CD14-positive monocyte (primary cell): ENCODE results near the gene ODAD3. TPM values are rescaled to one million over a fixed set of nuclear protein-coding genes. Genes with fewer than 3 reads are reported as not detected.

Experiments used
- DNase-seq, 3 donors: peaks; one replicate each; pipeline ENCODE4 v3.0.0-alpha.2; 2011 to 2022
- H2AFZ ChIP-seq: 2 replicates; pipeline ENCODE4 v1.6.0; 2012; ENCODE audit warnings: mild to moderate bottlenecking, low read depth, low read length, inconsistent platforms; ENCODE audit not compliant: insufficient read depth, poor library complexity, severe bottlenecking
- H3K27ac ChIP-seq, 2 donors: 1 replicate in 1 of 2; 2 replicates in 1 of 2; pipeline ENCODE4 v1.5.1; 2012 to 2013; ENCODE audit warnings: low read length in 2 of 2, control low read depth in 1 of 2, inconsistent platforms in 1 of 2, low read depth in 1 of 2, mild to moderate bottlenecking in 1 of 2
- H3K27me3 ChIP-seq, 2 donors: one replicate each; pipeline versions ENCODE4 v1.6.0 to v1.6.1; 2011 to 2013; ENCODE audit warnings: low read length in 2 of 2; ENCODE audit not compliant: control insufficient read depth in 2 of 2, insufficient read depth in 2 of 2
- H3K36me3 ChIP-seq, 2 donors: replicated peaks in 1 of 2; 1 replicate in 1 of 2; 2 replicates in 1 of 2; pipeline versions ENCODE4 v1.5.1 to v1.6.1; 2012 to 2013; ENCODE audit warnings: low read length in 2 of 2, control low read depth in 1 of 2, inconsistent platforms in 1 of 2, mild to moderate bottlenecking in 1 of 2; ENCODE audit not compliant: insufficient read depth in 2 of 2, control insufficient read depth in 1 of 2
- H3K4me1 ChIP-seq, 2 donors: 1 replicate in 1 of 2; 2 replicates in 1 of 2; pipeline versions ENCODE4 v1.5.1 to v1.6.1; 2012 to 2013; ENCODE audit warnings: low read length in 2 of 2, control low read depth in 1 of 2, inconsistent platforms in 1 of 2, mild to moderate bottlenecking in 1 of 2, moderate library complexity in 1 of 2; ENCODE audit not compliant: insufficient read depth in 2 of 2, control insufficient read depth in 1 of 2
- H3K4me2 ChIP-seq: replicated peaks from 2 replicates; pipeline ENCODE3; 2012; ENCODE audit warnings: low read length, moderate library complexity, mild to moderate bottlenecking; ENCODE audit not compliant: poor library complexity, severe bottlenecking; ENCODE audit errors: extremely low read depth
- H3K4me3 ChIP-seq, 3 experiments: fragments of 200-600 bp in 1 of 3; sonication (generic) in 1 of 3; replicated peaks in 1 of 3; 1 replicate in 2 of 3; 2 replicates in 1 of 3; pipeline ENCODE4 v1.5.1; 2011 to 2013; ENCODE audit warnings: low read length in 3 of 3, mild to moderate bottlenecking in 3 of 3, control low read depth in 2 of 3, low read depth in 2 of 3, inconsistent platforms in 1 of 3, moderate library complexity in 1 of 3
- H3K79me2 ChIP-seq: 2 replicates; pipeline ENCODE4 v1.6.0; 2012; ENCODE audit warnings: mild to moderate bottlenecking, control low read depth, inconsistent platforms, low read length, moderate library complexity; ENCODE audit not compliant: insufficient read depth
- H3K9ac ChIP-seq: 2 replicates; pipeline ENCODE4 v1.6.0; 2017; ENCODE audit warnings: low read length, mild to moderate bottlenecking; ENCODE audit not compliant: insufficient read depth, poor library complexity, severe bottlenecking
- H3K9me3 ChIP-seq, 2 donors: replicated peaks in 1 of 2; 1 replicate in 1 of 2; 2 replicates in 1 of 2; pipeline versions ENCODE4 v1.5.1 to v1.6.1; 2012 to 2013; ENCODE audit warnings: low read length in 2 of 2, control low read depth in 1 of 2; ENCODE audit not compliant: control insufficient read depth in 1 of 2, insufficient read depth in 1 of 2
- H4K20me1 ChIP-seq: 2 replicates; pipeline ENCODE4 v1.6.0; 2012; ENCODE audit warnings: mild to moderate bottlenecking, low read length, control low read depth, moderate library complexity; ENCODE audit not compliant: insufficient read depth
- H3K27ac Mint-ChIP-seq, 7 donors: one replicate each; pipeline ENCODE4 v1.8.0; 2020; ENCODE audit warnings: mild to moderate bottlenecking in 7 of 7, mixed read lengths in 7 of 7, moderate library complexity in 6 of 7, inconsistent platforms in 2 of 7
- H3K27me3 Mint-ChIP-seq, 3 donors: one replicate each; pipeline ENCODE4 v1.8.0; 2021 to 2022; ENCODE audit warnings: low read depth in 3 of 3, mild to moderate bottlenecking in 3 of 3, mixed read lengths in 3 of 3, moderate library complexity in 3 of 3, inconsistent platforms in 1 of 3
- H3K36me3 Mint-ChIP-seq, 2 donors: one replicate each; pipeline ENCODE4 v1.8.0; 2020; ENCODE audit warnings: mixed read lengths in 2 of 2, inconsistent platforms in 1 of 2, mild to moderate bottlenecking in 1 of 2
- H3K4me1 Mint-ChIP-seq: one replicate; pipeline ENCODE4 v1.8.0; 2020; ENCODE audit warnings: mild to moderate bottlenecking, mixed read lengths
- H3K4me3 Mint-ChIP-seq, 2 donors: one replicate each; pipeline ENCODE4 v1.8.0; 2020; ENCODE audit warnings: mild to moderate bottlenecking in 2 of 2, mixed read lengths in 2 of 2, moderate library complexity in 1 of 2
- H3K9me3 Mint-ChIP-seq, 7 donors: one replicate each; pipeline ENCODE4 v1.8.0; 2020 to 2022; ENCODE audit warnings: mixed read lengths in 7 of 7, mild to moderate bottlenecking in 6 of 7, moderate library complexity in 6 of 7, inconsistent platforms in 2 of 7
- CTCF ChIP-seq: fragments of 200-600 bp; IDR thresholded peaks from one replicate; pipeline ENCODE4 v1.8.0; 2022; ENCODE audit warnings: antibody characterized with exemption, mild to moderate bottlenecking
- WGBS: methylation state at CpG from one replicate; pipeline ENCODE4 v1.1.5; 2013; ENCODE audit warnings: missing lambda C conversion rate; ENCODE audit not compliant: insufficient coverage; 5-methylcytosine and 5-hydroxymethylcytosine counted together
- intact Hi-C, 2 donors: fragments of 100-400 bp; cut with micrococcal nuclease; formaldehyde crosslinking; loops; one replicate each; pipeline versions ENCODE4 v1.15.0 to v1.15.1; 2023
- polyA plus RNA-seq, 3 donors: library from polyadenylated mRNA; depleted of rRNA in 1 of 3; unstranded in 2 of 3; stranded (reverse) in 1 of 3; fragments of 300-500 nt in 2 of 3; fragments of >200 nt in 1 of 3; fragmentation: Illumina TruSeq in 2 of 3; gene quantifications; 1 replicate in 2 of 3; 2 replicates in 1 of 3; pipeline ENCODE4 v1.2.3, GENCODE V29; 2012 to 2021

The ODAD3 gene
- polyA plus RNA-seq, 3 donors, result 0.43 to 0.88 (median 0.61) TPM

- WGBS, result 66% methylated on average over 12 of the region's 25 CpGs
- H3K4me2 ChIP-seq, result no peak overlapping the region
- intact Hi-C loops, result no loop called here
These were observed 17.1 kb upstream of the ODAD3 start for GRCh38 chr19:11451871-11452619.

GRCh38 chr19:11451327-11451870 lies 16.5 kb upstream of the ODAD3 start:
- no peaks in the 10 kb centered on the region for H3K9me3 ChIP-seq
- no peak overlapping the region for H3K9ac ChIP-seq
- Mint-ChIP-seq H3K27ac (no peak overlapping the region), H3K27me3 (peaks cover 3 to 6% (median 6%) of the 10 kb centered on the region in 3 donors), H3K9me3 (peaks cover 0 to 1% (median 0%) of the 10 kb centered on the region in 7 donors), H3K36me3 (peaks cover 28 to 43% of the 10 kb centered on the region in 2 donors), H3K4me1 (no peaks in the 10 kb centered on the region), H3K4me3 (no peak overlapping the region)
- no peak overlapping the region for H3K4me3 ChIP-seq
- H3K4me2 ChIP-seq, result no peak overlapping the region
- H3K27ac ChIP-seq, result no peak overlapping the region
- 20% methylated on average over 1 of the region's 13 CpGs for whole genome bisulfite sequencing
- no peaks in the 10 kb centered on the region for H3K27me3 ChIP-seq
- TF ChIP-seq CTCF, result no peak
- intact Hi-C loops, result no loop called here
- no peaks in the 10 kb centered on the region for H3K79me2 ChIP-seq
- H3K36me3 ChIP-seq, result peaks cover 35 to 47% of the 10 kb centered on the region in 2 donors
- H2AFZ ChIP-seq, result no peak overlapping the region
- no peaks in the 10 kb centered on the region for H3K4me1 ChIP-seq
- H4K20me1 ChIP-seq, result peaks cover 12% of the 10 kb centered on the region
- no peak for DNase-seq

More at GRCh38 chr19:11451871-11452619, 17.1 kb upstream of the ODAD3 start:
- Histone ChIP-seq H3K4me1 (no peaks in the 10 kb centered on the region), H3K79me2 (no peaks in the 10 kb centered on the region), H3K9me3 (no peaks in the 10 kb centered on the region), H3K27me3 (no peaks in the 10 kb centered on the region), H3K27ac (no peak overlapping the region), H3K9ac (no peak overlapping the region), H2AFZ (no peak overlapping the region), H3K4me3 (no peak overlapping the region), H3K36me3 (peaks cover 33 to 40% of the 10 kb centered on the region in 2 donors), H4K20me1 (peaks cover 5% of the 10 kb centered on the region)
- no peak for DNase-seq
- TF ChIP-seq CTCF, result no peak
- H3K4me3 Mint-ChIP-seq, result no peak overlapping the region
- peaks cover 0 to 1% (median 0%) of the 10 kb centered on the region in 7 donors for H3K9me3 Mint-ChIP-seq
- peaks cover 3 to 6% (median 6%) of the 10 kb centered on the region in 3 donors for H3K27me3 Mint-ChIP-seq
- H3K27ac Mint-ChIP-seq, result no peak overlapping the region
- peaks cover 26 to 41% of the 10 kb centered on the region in 2 donors for H3K36me3 Mint-ChIP-seq
- no peaks in the 10 kb centered on the region for H3K4me1 Mint-ChIP-seq
